GM23248 (cell line): Measurements from ENCODE around the gene ACSM2A.

Experiments
- EZH2 ChIP-seq: fragments of 200-600 bp; sonication (generic); IDR thresholded peaks from 2 replicates; pipeline ENCODE4 v1.6.1; 2018; ENCODE audit warnings: antibody characterized with exemption, mild to moderate bottlenecking; ENCODE audit not compliant: insufficient read depth, poor library complexity, severe bottlenecking
- EZH2phosphoT487 ChIP-seq: fragments of 200-600 bp; sonication (generic); IDR thresholded peaks from 2 replicates; pipeline ENCODE4 v1.6.1; 2018; ENCODE audit warnings: antibody characterized with exemption, moderate library complexity, mild to moderate bottlenecking, low read depth; ENCODE audit not compliant: insufficient read depth

- no peak for TF ChIP-seq EZH2
- no peak for TF ChIP-seq EZH2phosphoT487
These were observed 20.4 kb upstream of the ACSM2A start for GRCh38 chr16:20430948-20431347.
